Islet precursor cell (in vitro differentiated cells): ENCODE measurements around the gene PPP1R1B.
"Not testable (repeated sequence)": the region's sequence is repeated elsewhere in the genome, so short reads cannot be mapped to it uniquely, and the experiment has no call there.

Source experiments
- DNase-seq: peaks from one replicate; pipeline ENCODE4 v3.0.0-alpha.2; 2018

Gene PPP1R1B

GRCh38 chr17:39626171-39627046 is at the start of gene PPP1R1B:
Gene PPP1R1B, plus strand, starts transcription at chr17:39626952. Its CDS starts 441 bp downstream, at chr17:39627393.
- DNase-seq, result no peak

- DNase-seq, result no peak
These were observed 48.5 kb upstream of the PPP1R1B start for GRCh38 chr17:39578272-39578671.

DNA sequence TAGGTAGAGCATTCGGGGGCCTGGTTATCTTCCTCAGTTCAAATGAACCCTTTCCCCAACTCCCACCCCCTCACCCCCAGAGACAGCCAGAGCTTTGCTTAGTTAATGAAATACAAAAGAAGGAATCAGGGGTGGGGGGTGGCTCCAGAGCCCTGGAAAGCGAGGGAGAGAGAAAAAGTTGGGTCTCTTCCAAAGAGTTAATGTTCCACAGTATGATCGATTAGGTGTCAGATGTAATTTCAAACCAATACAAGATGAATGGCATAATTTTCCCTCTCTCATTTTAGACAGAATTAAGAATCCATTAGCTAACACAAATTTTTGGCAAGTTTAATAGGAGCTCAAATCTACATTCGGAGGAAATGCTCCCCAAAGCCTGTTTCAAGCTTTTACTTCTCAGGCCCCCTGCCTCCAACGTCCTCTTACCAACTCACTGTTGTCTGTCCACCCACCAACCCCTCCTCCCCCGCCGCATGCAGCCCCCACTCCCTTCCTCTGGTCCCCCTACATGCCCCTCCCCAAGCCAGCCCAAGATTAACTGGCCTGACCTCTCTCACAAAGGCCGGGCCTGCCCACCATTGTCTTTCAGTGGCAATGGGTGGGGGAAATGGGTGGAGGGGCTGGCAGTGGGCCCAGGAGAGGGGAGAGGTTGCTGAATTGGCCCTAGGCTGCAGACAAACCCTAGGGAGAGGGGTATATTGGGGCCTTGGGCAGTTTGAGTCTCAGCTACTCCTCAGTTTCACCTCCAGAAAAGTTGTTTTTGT is 47.3 kb upstream of the PPP1R1B start:
- DNase-seq, result no peak

DNA sequence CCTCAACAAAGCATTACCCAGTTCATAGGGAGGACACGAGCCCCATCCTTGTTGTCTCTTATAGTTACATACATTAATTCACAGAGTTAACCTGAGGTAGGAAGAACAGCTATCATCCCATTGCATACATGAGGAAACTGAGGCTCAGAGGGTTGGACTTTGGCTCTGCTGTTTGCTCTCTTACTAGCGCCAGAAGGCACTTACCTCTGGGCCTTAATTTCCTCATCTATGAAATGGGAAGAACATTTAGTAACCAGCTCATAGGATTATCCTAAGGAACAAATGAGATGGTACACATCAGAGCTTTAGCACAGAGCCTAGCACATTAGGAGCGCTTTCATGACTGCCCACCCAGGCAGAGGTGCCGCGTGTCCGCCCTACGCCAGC is 46.7 kb upstream of the PPP1R1B start:
- no peak for DNase-seq

- DNase-seq, result no peak
These were observed 45.5 kb upstream of the PPP1R1B start for GRCh38 chr17:39581071-39581758.

DNA sequence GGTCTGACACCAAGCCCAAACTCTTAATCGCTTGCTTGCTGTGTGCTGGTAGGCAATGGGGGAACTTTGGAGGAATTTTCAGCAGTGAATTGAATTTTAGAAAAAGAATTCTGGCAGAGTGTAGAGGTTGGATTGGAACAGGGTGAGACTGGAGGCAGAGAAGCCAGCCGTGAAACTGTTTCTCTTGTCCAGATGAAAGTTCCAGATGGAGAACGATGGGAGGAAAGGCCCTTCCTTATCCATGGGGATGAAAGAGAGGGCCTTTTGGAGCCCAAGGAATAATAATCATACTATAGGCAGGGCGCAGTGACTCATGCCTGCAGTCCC is 45.0 kb upstream of the PPP1R1B start:
- no peak for DNase-seq

DNA sequence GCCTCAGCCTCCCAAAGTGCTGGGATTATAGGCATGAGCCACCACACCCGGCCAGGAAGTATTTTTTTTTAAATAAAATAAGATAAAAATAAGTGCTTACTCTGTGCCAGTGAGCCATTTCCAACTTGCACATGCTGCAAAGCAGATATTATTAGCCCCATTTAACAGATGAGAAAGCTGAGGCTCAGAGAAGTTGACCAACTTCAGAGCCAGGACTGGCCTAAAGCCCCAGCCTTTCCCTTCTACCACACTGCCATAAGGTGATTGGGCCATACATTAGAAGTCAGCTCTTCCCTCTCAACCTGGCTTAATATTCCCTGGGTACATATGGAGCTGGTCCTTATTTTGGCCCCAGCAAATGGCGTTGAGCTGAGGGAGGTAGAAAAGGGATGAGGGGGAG is 44.1 kb upstream of the PPP1R1B start:
- no peak for DNase-seq

GRCh38 chr17:39590180-39590579 is 36.6 kb upstream of the PPP1R1B start:
- DNase-seq, result not testable (repeated sequence)

- peak; percentile 91 for DNase-seq
These were observed 34.5 kb upstream of the PPP1R1B start for GRCh38 chr17:39591958-39592954.

DNA sequence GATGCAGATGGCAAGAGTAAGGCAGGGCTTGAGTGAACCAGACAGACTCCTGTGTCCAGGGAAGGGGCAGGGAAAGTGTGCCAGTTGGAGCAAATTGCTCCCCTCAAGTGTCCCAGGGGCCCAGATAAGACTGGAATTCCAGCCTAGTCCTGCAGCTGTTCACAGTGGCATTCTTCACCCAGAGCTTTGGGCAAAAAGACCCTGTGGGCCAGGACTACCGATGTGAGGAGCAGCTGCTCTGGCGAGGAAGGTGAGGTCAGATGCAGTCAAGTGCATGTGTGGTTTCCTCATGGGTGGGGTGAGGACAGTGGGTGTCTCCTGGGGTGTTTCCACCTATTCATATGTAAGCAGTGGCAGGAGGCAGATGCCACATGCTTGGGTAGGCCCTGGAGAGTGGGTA is 33.4 kb upstream of the PPP1R1B start:
- DNase-seq, result no peak

GRCh38 chr17:39595294-39595693 is 31.5 kb upstream of the PPP1R1B start:
- no peak for DNase-seq

DNA sequence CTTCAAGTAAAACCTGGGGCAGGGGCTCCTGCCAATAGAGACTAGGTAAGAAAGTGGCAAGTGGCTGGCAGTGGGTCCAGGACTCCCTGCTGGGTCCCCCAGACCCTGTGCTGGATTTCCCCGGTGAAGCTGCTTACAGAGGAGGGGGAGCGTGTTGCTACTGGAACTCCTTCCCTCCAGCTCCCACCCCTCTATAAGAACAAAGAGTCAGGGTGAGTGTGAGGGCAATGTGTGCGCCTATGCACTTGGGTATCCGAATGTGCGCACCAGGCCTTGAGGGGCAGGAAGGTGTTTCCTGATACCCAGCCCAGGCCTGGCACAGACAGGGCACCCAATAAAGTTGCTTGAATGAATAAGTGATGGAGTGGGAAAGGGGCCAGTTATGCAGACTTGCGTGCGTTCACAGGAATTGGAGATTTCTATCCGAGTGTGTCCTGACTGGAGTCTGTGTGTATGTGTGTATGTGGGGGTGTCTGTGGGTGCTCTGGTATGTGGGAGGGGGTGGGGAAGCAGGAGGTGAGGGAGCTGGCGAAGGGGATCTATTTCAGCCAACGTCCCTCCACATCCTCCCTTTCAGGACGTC is 30.7 kb upstream of the PPP1R1B start:
- DNase-seq, result no peak

DNA sequence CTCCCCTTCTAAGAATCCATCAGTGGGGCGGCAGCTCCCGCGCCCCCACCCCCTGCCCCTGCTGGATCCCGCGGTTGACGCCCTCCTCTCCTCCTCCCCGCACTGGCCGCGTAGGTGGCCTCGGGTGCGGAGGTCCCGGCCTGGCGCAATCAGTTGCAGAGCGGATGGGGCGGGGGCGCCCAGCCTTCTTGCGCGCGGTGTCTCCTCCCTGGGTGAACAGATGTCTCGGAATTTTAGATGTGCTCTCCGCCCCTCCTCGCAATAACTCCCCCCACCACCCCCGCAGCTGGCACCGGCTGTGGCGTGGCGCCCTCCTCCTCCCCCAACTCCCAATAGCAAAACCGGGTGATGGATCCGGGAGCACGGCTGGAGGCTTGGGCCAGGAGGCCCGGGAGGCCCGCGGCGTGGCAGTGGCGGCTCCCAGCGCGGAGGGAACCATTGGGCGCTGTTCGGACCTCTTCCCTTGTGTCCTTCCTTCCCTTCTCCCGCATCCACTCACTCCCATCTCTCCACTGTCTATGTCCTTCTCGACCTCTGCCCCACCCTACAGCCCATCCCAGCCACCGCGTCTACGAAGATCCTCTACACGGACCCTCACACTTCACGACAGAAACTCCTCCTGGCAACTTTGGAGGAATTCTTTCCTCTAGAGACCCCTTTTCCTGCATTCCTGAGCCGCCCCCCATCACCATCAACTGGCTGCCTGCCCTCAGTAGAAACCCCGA is 30.0 kb upstream of the PPP1R1B start:
- DNase-seq, result no peak

DNA sequence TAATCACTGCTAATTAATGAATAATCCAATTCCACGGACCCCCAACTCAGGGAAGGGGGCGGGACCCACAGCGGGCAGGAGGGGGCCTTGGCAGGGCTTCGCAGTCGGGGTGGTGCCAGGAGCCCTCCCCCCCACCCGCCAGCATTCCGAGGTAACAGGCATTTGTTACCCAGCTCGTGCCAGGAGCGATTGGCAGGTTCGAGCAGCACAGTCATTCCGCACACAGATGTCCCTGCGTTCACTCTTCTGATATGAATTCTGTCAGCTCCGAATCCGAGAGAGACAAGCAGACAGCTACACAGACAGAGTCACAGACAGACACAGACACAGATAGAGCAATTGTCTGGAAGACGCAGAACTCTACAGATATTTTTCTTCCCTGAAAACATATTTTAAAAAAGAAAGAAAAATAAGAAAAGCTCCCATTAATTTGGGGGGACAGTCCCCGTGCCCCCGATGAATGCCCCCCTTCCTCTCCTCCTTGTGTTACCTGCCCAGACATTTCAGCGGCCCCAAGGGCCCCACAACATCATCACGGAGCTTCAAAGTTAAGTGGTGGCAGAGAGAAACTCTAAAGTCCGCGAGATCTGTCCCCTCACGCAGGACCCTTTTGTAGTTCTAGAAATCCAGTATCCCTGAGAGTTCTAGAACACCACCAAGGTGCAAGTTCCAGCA is 29.2 kb upstream of the PPP1R1B start:
- DNase-seq, result no peak

DNA sequence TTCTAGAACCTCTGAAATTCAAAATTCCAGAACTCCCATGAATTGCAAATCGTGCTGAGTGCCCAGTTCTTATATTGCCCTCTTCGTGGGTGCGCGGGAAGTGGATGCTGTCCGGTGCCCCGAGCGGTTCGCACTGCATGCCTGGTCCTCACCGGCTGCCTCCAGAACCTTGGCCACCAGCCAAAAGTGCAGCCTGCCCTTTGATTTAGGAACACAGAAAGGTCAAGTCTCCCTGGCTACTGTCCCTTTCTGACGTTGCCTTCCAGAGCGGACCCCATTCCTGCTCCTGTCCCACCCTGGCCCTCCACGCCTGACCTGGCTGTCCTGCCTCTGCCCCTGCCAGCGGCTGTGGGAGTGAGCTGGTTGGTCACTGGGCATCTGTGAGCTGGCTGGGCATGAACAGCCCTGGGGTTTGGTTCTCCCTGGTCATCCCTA is 28.7 kb upstream of the PPP1R1B start:
- no peak for DNase-seq

DNA sequence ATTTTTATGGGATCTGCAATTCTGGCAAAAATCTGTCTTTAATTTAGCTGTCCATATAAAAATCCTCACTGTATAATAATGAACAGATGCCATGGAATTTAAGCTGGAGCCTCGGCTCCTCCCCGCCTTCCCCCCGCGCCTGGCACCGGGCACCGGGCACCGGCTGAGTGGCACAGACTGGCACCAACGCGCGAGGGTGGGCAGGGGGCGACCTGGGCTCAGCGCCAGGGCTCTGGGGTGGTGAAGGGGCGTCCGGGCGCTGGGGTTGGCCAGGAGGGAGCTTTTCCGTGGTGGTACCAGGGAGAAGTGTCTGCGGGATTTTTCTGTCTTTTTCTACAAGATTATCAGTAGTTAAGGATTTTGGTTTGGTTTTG is 28.1 kb upstream of the PPP1R1B start:
- DNase-seq, result no peak

DNA sequence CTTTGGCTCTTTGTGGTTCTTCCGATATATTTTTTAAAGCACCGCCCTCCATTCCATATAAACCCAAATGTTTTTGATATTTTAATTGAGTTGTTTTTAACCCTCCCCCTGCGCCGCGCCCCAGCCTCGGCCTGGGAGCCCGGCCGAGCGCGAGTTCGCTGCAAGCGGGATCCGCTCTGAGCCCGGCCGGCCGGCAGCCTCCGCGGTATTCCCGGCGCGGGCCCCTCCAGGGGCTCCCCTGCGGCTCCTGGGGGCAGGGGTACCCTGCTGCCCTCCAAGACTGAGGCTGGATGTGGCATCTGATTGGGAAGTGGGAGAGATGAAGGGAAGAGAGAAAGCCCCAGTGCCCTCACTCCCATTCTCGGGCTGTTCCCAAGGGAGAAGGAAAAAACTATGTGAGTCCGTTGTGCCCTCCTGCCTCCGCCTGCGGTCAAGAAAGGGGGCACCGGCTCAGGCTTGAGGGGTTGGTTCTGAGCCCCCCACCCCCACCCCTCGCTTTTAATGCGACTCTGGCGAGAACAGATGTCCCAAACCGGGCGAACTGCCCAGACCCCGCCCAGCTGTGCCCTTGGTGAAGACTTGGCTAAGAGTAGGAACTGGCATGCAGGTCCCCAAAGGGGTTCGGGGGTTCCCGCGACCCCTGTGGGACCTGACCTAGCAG is 27.6 kb upstream of the PPP1R1B start:
- no peak for DNase-seq

- DNase-seq, result no peak
These were observed 27.0 kb upstream of the PPP1R1B start for GRCh38 chr17:39599665-39600231.

DNA sequence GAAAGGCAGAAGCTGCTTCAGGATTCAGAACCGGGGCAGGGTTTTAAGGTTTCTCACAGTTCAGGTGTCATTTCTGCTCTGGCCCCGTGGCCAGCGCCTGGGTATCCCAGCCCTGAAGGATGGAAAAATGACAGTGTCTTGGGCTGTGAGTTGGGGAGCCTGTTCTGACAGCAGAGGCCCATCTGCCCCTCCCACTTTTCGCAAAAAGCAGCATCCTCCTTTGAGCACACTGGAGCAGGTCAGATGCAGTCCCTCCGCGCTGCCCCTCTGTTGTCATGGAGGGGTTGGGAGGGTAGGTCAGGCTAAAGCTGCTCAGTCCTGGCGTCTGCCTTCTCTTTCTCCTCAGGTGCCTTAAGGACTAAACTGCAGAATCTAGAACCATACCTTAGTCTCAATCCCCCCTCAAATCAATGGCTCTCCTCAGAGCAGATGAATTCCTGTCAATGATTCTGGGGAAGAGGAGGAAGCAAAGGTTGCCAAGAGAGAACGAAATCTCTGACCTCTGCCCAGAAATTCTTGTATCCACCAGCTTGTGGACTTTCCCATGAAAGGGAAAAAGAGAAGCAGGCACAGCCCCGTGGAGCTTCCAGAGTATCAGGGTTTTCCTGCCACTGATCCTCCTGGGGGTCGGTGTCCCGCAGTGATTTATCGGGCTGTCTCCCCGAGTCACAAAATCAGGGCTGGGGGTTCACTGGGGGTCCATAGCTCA is 26.3 kb upstream of the PPP1R1B start:
- no peak for DNase-seq
